ENCODE data around the gene ARID3C.

Gene ARID3C

DNA sequence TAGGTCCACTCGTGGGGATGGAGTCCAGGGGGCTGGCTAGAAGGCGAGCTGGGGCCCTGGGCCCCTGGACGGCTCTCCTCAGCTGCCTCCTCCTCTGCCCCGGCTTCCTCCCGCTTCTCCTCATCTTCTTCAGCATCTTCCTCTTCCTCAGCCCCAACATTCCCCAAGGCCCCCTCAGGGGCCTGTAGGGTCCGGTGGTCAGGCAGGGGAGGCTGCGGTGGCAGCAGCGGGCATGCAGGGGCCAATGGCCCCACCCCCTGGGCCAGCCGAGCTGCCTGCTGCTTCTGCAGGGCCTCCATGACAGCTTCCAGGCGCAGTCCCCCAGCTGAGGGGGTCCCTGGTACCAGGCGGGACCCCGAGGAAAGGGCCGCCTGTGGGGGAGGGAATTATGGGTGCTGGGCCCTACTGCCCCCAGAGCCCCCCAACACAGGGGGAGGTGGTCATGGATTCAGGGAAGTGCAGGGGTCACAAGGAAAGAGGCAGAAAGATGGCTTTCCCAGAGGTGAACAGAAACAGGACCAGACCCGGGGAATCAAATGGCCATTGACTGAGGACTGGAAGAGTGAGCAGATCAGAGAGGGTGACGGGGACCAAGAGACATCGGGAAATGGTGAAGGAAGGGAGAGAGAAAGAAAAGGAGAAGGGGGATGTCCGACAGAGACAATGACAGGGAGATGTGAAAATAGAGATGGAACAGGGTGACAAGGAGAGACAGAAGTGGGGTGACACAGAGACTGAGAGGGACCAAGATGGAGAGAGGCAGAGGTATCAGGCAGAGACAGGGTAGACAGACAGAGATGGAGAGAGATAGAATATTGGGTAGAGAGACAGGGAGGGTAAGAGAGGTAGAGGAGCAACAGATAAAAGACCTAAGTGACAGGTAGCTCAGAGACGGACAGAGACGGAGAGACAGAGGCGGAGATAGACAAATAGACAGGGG lies 880 bp downstream of the ARID3C start:
- H3K4me3 ChIP-seq (ENCODE audit: low read length) = no peak overlapping the region; the same call in 1 of the 2 replicates
- TF ChIP-seq ZNF274 (IDR thresholded peaks at IDR 0.05; ENCODE audit: low read depth, low read length) = no peak

- TF ChIP-seq ZNF274 (IDR thresholded peaks at IDR 0.05; ENCODE audit: low read depth, low read length) = no peak
These were observed 3.7 kb downstream of the ARID3C start for GRCh38 chr9:34625186-34625486.

GRCh38 chr9:34624475-34625185 lies 4.2 kb downstream of the ARID3C start:
- H3K4me3 ChIP-seq (ENCODE audit: low read length) = no peak overlapping the region
- TF ChIP-seq ZNF274 (IDR thresholded peaks at IDR 0.05; ENCODE audit: low read depth, low read length) = no peak

More at GRCh38 chr9:34625186-34625486, 3.7 kb downstream of the ARID3C start:
- H3K4me3 ChIP-seq (ENCODE audit: low read length) = no peak overlapping the region

GRCh38 chr9:34623374-34624235 lies 5.3 kb downstream of the ARID3C start:
- no peak for TF ChIP-seq ZNF274 (IDR thresholded peaks at IDR 0.05; ENCODE audit: low read depth, low read length)
- H3K4me3 ChIP-seq (ENCODE audit: low read length) = no peak overlapping the region

GRCh38 chr9:34620061-34620994 lies 8.5 kb downstream of the ARID3C start, which contains the start of gene DCTN3:
TSS of gene DCTN3 (minus strand) at chr9:34620495. CDS start at chr9:34620464, 31 bp downstream.
- peak within 1 kb of the TSS; percentile 91 for H3K4me3 ChIP-seq (ENCODE audit: low read length)
- TF ChIP-seq ZNF274 (IDR thresholded peaks at IDR 0.05; ENCODE audit: low read depth, low read length) = no peak

DNA sequence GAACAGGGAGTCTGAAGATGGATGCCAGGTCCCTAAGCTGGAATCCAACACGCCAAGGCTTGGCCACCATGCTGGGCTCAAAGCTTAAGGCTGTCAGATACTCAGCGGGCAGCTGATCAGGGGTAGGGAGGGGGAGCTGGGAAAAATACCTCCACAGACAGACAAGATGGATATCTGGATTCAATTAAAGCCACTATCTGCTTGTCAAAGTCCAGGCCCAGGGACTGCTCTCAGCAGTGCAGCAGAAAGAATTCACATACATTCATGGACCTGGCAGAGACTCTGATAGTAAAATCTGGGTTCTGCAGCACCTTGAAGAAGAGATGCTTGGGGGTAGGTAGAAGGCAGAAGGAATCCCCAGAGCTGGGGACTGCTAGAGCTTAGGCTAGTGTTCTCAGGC lies 13.7 kb downstream of the ARID3C start:
- no peak for TF ChIP-seq ZNF274 (IDR thresholded peaks at IDR 0.05; ENCODE audit: low read depth, low read length)
- H3K4me3 ChIP-seq (ENCODE audit: low read length) = no peak overlapping the region

DNA sequence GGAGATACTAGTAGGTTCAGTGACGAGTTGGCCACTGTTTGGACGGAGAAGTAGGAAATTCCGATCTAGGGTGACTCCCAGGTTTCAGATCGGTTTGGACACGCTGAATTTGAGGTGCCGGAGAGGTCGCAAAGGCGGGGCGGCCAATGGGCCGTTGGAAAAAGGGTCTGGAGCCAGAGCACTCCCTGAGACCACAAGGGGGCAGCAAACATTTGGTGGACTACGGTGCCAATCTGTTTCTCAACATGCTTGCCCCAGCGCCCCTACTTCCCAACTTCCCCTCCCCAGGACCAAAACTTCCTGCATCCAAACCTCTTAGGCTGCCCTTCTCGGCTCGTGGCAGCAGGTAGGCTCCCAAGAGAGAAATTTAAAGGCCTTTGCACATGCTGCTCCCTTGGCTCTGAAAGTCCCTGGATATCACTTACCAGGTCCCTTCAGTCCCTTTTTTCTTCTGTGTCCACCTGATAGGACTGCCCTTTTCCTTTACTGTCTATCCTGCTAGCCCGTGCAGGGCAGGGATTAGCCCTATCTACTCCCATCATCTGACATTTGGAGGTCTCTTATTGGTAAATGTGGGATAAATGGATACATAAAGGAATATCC lies 16.0 kb downstream of the ARID3C start:
- no peak for TF ChIP-seq ZNF274 (IDR thresholded peaks at IDR 0.05; ENCODE audit: low read depth, low read length)

DNA sequence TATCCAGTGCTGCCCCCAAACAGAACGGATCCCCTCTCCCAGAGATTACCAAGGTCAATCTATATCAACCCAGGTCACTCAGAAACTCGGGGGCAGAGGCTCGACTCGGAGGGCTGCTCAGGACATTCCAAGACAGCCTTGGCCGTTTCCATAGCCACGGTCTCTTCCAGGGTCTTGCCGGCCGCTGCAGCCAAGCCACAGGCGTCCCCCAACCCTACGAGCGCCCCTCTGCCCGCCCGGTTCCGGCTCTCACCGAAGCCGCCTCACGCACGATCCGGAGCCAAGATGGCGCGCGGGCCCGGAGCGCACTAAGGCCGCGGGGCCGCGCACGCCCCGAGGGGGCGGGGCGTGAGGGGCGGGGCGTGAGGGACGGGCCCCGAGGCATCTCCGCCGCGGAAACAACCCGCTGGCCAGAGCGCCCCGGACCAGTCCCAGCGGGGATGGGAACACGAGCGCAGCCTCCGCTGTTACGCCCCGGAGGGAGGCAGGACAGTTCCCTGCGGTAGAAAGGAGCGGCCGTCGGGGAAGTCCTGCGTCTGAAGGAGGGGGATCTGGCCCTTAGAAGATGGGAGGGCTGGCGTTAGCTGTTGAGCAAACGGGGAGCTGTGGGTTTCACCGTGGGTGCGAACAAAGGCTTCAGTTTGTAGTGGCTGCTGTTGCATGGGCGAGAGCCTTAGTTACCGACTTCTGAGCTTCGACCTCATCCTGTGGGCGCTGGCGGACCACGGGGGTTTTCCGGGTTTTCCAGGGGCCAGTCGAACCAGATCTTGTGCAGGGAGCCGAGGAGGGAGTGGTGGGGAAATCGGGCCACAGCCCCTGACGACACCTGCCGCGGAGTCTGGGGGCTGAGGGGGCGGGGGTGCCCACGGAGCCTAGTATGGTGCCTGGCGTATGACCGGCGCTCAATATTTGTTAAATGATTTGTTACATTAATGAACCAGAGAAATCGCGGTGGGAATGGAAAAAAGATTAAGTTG lies 16.8 kb downstream of the ARID3C start, which contains the start of gene RPP25L:
RPP25L (minus strand) TSS at position 287 of the 977 bp plus-strand sequence. CDS start 801 bp downstream, outside the sequence.
- H3K4me3 ChIP-seq (ENCODE audit: low read length) = peak within 1 kb of the TSS; percentile 77
- no peak for TF ChIP-seq ZNF274 (IDR thresholded peaks at IDR 0.05; ENCODE audit: low read depth, low read length)

More for the DNA sequence above, 16.0 kb downstream of the ARID3C start:
- H3K4me3 ChIP-seq (ENCODE audit: low read length) = peak overlapping the region; percentile 77; the same call in 1 of the 2 replicates

DNA sequence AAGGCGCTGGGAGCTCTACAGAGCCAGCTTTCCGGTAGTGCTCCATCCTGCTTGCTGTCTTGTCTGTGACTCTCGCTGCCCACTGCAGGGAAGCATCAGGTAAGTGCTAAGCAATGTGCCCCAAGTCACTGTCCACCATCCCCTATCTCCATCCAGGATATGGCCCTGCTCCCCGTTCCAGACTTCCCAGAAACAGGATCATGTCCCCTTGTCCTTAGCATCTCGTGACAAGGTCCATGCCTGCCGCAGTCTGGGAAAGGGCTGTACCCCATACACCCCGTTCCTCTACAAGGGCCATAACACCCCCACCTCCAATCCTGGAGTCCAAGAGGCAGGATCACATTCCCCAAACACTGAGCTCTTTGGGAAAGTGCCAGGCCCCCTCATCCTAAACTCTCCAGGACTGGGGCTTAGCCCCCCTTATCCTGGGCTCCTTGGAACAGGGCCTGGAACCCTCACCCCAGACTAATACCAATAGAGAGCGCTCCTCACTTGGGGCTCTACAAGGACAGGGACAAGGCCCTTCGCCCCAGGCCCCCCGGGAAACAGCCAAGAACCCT lies 17.5 kb downstream of the ARID3C start:
- TF ChIP-seq ZNF274 (IDR thresholded peaks at IDR 0.05; ENCODE audit: low read depth, low read length) = no peak

GRCh38 chr9:34610434-34611206 lies 18.2 kb downstream of the ARID3C start:
- TF ChIP-seq ZNF274 (IDR thresholded peaks at IDR 0.05; ENCODE audit: low read depth, low read length) = no peak
- no peak overlapping the region for H3K4me3 ChIP-seq (ENCODE audit: low read length)

More for the DNA sequence above, 17.5 kb downstream of the ARID3C start:
- peak overlapping the region; percentile 77 for H3K4me3 ChIP-seq (ENCODE audit: low read length)

All from GM08714 (cell line).